ENCODE data around the gene ELMO2.

Gene ELMO2

GRCh38 chr20:46332373-46333160 lies 73.8 kb downstream of the ELMO2 start:
- DNase-seq (ENCODE audit: low read depth in 2 of 2), result no peak

GRCh38 chr20:46331611-46332361 lies 74.6 kb downstream of the ELMO2 start:
- DNase-seq (ENCODE audit: low read depth in 2 of 2), result no peak

GRCh38 chr20:46330831-46331371 lies 75.5 kb downstream of the ELMO2 start:
- DNase-seq (ENCODE audit: low read depth in 2 of 2), result no peak

DNA sequence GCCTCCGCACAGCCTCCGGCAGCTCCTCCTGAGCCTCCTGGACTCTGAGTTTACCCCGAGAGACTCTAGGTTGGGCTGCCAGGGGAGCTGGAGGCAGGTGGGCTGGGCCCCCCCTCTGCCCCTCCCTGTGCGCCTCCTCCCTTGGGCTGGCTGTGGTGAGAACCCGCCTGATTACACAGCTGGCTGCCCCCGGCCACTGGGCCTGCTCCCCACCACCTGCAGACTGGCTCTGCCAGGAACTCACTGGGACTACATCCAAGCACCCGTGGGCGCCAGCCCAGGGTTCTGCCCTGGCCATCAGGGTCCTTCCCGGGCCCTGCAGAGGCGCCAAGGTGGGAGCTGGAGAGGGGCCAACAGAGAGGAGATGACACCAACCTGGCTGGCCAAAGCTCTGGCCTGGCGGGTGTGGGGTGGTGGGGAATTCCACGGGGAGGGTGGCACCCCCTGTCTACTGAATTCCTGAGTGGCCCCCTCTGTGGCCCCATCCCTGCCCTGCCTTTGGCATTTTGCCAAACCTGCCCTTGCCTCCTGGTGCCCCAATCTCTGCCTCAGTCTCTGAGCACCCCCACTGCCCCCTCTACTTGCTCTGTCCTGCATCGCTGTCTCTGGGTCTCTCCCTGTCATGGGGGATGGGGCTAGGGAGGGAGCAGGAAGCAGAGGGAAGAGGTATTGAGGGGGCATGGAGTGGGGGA lies 76.2 kb downstream of the ELMO2 start:
- no peak for DNase-seq (ENCODE audit: low read depth in 2 of 2)

GRCh38 chr20:46328200-46328882 lies 78.1 kb downstream of the ELMO2 start:
- no peak for DNase-seq (ENCODE audit: low read depth in 2 of 2)

DNA sequence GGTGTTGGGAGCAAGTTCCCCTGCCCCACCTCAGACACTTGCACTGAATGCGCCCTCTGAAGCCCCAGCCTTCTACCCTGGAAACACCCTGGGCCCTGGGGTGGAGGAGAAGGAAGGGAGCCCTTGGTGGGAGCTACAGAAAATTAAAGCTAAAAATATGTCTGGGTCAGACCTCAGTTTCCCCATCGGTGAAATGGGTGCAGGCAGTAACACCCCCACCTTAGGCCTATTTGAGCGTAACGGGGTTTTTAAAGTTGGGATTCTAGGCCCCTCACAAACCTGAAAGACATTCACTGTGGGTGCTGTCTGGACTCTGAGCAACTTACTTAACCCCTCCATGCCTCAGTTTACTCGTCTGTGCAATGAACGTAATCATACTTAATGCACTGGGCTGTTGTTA lies 78.9 kb downstream of the ELMO2 start:
- no peak for DNase-seq (ENCODE audit: low read depth in 2 of 2)

- DNase-seq (ENCODE audit: low read depth in 2 of 2), result no peak
These were observed 80.6 kb downstream of the ELMO2 start for GRCh38 chr20:46325789-46326188.

- no peak for DNase-seq (ENCODE audit: low read depth in 2 of 2)
These were observed 81.3 kb downstream of the ELMO2 start for GRCh38 chr20:46324960-46325703.

DNA sequence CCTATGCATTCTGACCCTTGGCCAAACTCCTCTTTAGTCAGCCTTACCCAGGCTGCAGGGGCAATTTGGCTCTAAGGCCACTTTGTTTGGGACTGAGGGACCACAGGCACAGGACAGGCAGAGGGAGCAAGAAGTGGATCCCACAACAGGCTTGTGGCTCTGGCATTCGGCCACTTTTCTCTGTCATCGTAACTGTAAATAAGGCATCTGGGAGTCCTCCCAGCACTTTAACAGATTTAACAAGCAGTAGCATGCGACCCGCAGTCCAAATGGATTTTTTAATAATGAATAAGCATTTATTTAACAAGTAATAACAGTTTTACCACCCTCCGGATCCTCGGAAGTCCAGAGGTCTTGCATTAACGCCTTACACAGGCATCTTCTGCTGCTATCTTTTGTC lies 82.0 kb downstream of the ELMO2 start:
- no peak for DNase-seq (ENCODE audit: low read depth in 2 of 2)

DNA sequence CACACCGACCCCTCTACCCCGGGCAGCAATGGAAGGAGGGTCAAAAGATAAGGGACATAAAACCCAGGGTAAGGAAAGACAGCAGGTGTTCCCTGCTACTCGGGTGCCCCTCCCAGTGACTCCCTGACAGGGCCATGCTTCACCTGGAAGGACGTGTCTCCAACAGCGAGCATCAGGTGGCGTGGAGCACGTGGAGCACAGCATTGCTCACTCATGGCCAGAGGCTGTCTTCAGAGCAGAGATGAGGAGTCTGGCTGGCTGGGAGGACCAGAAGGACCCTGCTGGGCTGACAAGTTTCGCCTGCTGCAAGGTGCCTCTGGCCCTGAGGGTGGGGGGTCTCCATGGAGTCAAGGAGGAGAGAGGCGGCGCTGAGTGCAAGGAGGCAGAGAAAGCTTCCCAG lies 82.9 kb downstream of the ELMO2 start:
- DNase-seq (ENCODE audit: low read depth in 2 of 2), result no peak

GRCh38 chr20:46322641-46323040 lies 83.8 kb downstream of the ELMO2 start:
- no peak for DNase-seq (ENCODE audit: low read depth in 2 of 2)

- DNase-seq (ENCODE audit: low read depth in 2 of 2), result no peak
These were observed 88.7 kb downstream of the ELMO2 start for GRCh38 chr20:46317685-46318177.

GRCh38 chr20:46316984-46317684 lies 89.3 kb downstream of the ELMO2 start:
- no peak for DNase-seq (ENCODE audit: low read depth in 2 of 2)
